Measurements from ENCODE around the gene ECD.
"Not testable (repeated sequence)": the region's sequence is repeated elsewhere in the genome, so short reads cannot be mapped to it uniquely, and the experiment has no call there.

Gene ECD

GRCh38 chr10:73119457-73119856 is 48.4 kb downstream of the ECD start:
- H3K4me3 ChIP-seq (ENCODE audit: low read depth, low read length) = no peak overlapping the region
- TF ChIP-seq, protein P1, sequence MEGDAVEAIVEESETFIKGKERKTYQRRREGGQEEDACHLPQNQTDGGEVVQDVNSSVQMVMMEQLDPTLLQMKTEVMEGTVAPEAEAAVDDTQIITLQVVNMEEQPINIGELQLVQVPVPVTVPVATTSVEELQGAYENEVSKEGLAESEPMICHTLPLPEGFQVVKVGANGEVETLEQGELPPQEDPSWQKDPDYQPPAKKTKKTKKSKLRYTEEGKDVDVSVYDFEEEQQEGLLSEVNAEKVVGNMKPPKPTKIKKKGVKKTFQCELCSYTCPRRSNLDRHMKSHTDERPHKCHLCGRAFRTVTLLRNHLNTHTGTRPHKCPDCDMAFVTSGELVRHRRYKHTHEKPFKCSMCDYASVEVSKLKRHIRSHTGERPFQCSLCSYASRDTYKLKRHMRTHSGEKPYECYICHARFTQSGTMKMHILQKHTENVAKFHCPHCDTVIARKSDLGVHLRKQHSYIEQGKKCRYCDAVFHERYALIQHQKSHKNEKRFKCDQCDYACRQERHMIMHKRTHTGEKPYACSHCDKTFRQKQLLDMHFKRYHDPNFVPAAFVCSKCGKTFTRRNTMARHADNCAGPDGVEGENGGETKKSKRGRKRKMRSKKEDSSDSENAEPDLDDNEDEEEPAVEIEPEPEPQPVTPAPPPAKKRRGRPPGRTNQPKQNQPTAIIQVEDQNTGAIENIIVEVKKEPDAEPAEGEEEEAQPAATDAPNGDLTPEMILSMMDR (IDR thresholded peaks at IDR 0.05; ENCODE audit: borderline replicate concordance, insufficient read depth, low read depth, low read length) = no peak

GRCh38 chr10:73117976-73118743 is 49.6 kb downstream of the ECD start:
- TF ChIP-seq, protein P1 (IDR thresholded peaks at IDR 0.05; ENCODE audit: borderline replicate concordance, insufficient read depth, low read depth, low read length) = no peak
- H3K4me3 ChIP-seq (ENCODE audit: low read depth, low read length) = no peak overlapping the region

GRCh38 chr10:73116017-73116416 is 51.8 kb downstream of the ECD start:
- H3K4me3 ChIP-seq (ENCODE audit: low read depth, low read length) = no peak overlapping the region
- TF ChIP-seq, protein P1 (IDR thresholded peaks at IDR 0.05; ENCODE audit: borderline replicate concordance, insufficient read depth, low read depth, low read length) = no peak

DNA sequence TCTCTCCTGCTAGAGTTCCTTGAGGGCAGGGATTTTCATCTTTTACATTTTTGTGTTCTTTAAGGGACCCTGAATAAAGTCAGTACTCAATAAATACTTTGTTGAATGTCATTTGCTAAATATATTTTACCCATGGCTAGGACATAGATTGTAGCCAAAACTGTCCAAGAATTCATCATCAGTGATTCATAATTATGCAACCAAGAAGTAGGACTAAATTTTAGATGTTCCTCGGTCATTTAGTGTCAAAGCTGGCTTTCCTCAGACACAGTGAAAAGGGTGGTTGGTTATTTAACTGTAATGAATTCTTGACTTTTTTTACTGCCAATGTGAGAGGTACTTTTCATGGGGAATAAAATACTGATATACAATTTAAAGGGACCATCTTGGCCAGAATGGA is 54.3 kb downstream of the ECD start:
- TF ChIP-seq, protein P1 (IDR thresholded peaks at IDR 0.05; ENCODE audit: borderline replicate concordance, insufficient read depth, low read depth, low read length) = no peak
- H3K4me3 ChIP-seq (ENCODE audit: low read depth, low read length) = no peak overlapping the region

GRCh38 chr10:73112032-73112431 is 55.8 kb downstream of the ECD start:
- H3K4me3 ChIP-seq (ENCODE audit: low read depth, low read length) = not testable (repeated sequence)

- TF ChIP-seq, protein P1 (IDR thresholded peaks at IDR 0.05; ENCODE audit: borderline replicate concordance, insufficient read depth, low read depth, low read length) = no peak
- H3K4me3 ChIP-seq (ENCODE audit: low read depth, low read length) = peak within 1 kb of the TSS; percentile 55
Observed at GRCh38 chr10:73110345-73110849, 57.4 kb downstream of the ECD start, which contains the start of gene NUDT13. NUDT13 (plus strand) TSS chr10:73110455; CDS start chr10:73114366, 3,911 bp downstream.

DNA sequence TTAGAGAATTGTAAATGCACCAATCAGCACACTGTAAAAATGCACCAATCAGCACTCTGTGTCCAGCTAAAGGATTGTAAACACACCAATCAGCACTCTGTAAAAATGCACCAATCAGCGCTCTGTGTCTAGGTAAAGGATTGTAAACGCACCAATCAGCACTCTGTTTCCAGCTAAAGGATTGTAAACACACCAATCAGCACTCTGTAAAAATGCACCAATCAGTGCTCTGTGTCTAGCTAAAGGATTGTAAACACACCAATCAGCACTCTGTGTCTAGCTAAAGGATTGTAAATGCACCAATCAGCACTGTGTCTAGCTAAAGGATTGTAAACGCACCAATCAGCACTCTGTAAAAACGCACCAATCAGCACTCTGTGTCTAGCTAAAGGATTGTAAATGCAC is 58.6 kb downstream of the ECD start:
- not testable (repeated sequence) for H3K4me3 ChIP-seq (ENCODE audit: low read depth, low read length)

DNA sequence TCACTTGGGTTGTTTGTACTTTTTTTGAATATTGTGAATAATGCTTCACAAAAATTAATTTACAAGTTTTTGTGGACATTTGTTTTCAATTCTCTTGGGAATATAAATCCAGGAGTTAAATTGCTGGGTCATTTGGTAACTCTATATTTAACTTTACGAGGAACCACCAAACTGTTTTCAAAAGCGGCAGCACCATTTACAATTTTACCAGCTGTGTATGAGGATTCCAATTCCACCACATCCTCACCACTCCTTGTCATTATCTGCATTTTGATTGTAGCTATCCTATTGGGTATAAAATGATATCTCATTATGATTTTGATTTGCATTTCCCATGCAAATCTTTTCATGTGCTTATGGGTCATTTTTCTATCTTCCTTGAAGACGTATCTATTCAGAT is 61.5 kb downstream of the ECD start:
- TF ChIP-seq, protein P1 (IDR thresholded peaks at IDR 0.05; ENCODE audit: borderline replicate concordance, insufficient read depth, low read depth, low read length) = no peak
- H3K4me3 ChIP-seq (ENCODE audit: low read depth, low read length) = no peak overlapping the region

All from GM12875 (cell line).